Pancreas (tissue), 8 donors: ENCODE measurements around the gene CST2. TPM values are rescaled to one million over a fixed set of nuclear protein-coding genes. Genes with fewer than 3 reads are reported as not detected.

Experiments
- polyA plus RNA-seq, 2 donors: library from polyadenylated mRNA; stranded (reverse); fragments of 200-250 nt; gene quantifications; one replicate each; pipeline ENCODE4 v1.2.3, GENCODE V29; 2013
- total RNA-seq, 6 donors: library from RNA; stranded (reverse); fragmentation: NEBNext Ultra II Directional in 4 of 6; extraction: Animal tissue kit (Norgen Biotek cat#: 25700) in 4 of 6; gene quantifications; one replicate each; pipeline versions ENCODE4 v1.2.1 to v1.2.4, GENCODE V29; 2021 to 2023
- donor health status: healthy with polysubstance abuse.
- donor health status: DM: no; HTN: no; CAD: no; lungs with moderate emphysema.
- donor health status: DM: no; HTN: no; CAD: no.
- donor health status: Bipolar disorder and iron deficiency.
- donor health status: DM: yes; HTN: yes; CAD: no.
- donor health status: DM: no; HTN: no; CAD: no.
- donor health status: DM: no; HTN: no; CAD: no.
- donor health status: DM: yes; HTN: yes; CAD: no.

CST2 gene
- total and polyA plus RNA-seq, 8 donors = 0.28 to 7.5 (median 2.5) TPM; not detected in 4

Other genes with a start within 250 kb of the CST2 start
- gene CST9, start 220.8 kb downstream of the CST2 start, total RNA-seq = not detected
- gene CST9, start 220.8 kb downstream of the CST2 start, polyA plus RNA-seq = not detected
- gene CST3, start 188.8 kb downstream of the CST2 start, total RNA-seq = 100 to 1,000 TPM; 232 to 445 (median 264) TPM
- 100 to 1,000 TPM; 201 to 319 TPM for gene CST3, start 188.8 kb downstream of the CST2 start, polyA plus RNA-seq
- gene CST4, start 137.7 kb downstream of the CST2 start, total RNA-seq = not detected
- gene CST4, start 137.7 kb downstream of the CST2 start, polyA plus RNA-seq = not detected
- gene CST1, start 75.8 kb downstream of the CST2 start, total RNA-seq = not detected
- gene CST1, start 75.8 kb downstream of the CST2 start, polyA plus RNA-seq = under 1 TPM; 0.21 to 0.34 TPM
- under 1 TPM in 3 of 6 donors, not detected in 3; 0.23 to 0.63 (median 0.37) TPM for gene CST5, start 53.0 kb upstream of the CST2 start, total RNA-seq
- gene CST5, start 53.0 kb upstream of the CST2 start, polyA plus RNA-seq = under 1 TPM; 0.46 to 0.61 TPM
- gene GGTLC1, start 162.1 kb upstream of the CST2 start, total RNA-seq = under 1 TPM in 3 of 6 donors, not detected in 3; 0.19 to 0.47 (median 0.28) TPM
- gene GGTLC1, start 162.1 kb upstream of the CST2 start, polyA plus RNA-seq = 1 to 10 TPM in 1 of 2 donors, under 1 TPM in 1; 0.33 to 1.0 TPM